Renal pelvis (tissue), 12 donors: ENCODE data around the gene PCARE. TPM values are rescaled to one million over a fixed set of nuclear protein-coding genes. Genes with fewer than 3 reads are reported as not detected.
"Not testable (repeated sequence)": the region's sequence is repeated elsewhere in the genome, so short reads cannot be mapped to it uniquely, and the experiment has no call there.

Experiments used
- DNase-seq: peaks from one replicate; pipeline ENCODE4 v3.0.0-alpha.2; 2013
- long read RNA-seq, 16 experiments: transcript quantifications; one replicate each; lab custom pipeline, GENCODE V29; 2026
- polyA plus RNA-seq, 3 donors: library from polyadenylated mRNA; unstranded; fragments of 120-200 nt; gene quantifications; one replicate each; pipeline ENCODE4 v1.2.1, GENCODE V29; 2013; ENCODE audit not compliant: insufficient read length in 3 of 3

The PCARE gene
- under 1 TPM; 0.30 to 0.46 (median 0.32) TPM for polyA plus RNA-seq
- long read RNA-seq, donor 1, result 0 reads
- long read RNA-seq, donor 2, result 0 reads
- long read RNA-seq, donor 3, result 0 reads
- long read RNA-seq, donor 4, result 0 reads
- long read RNA-seq, donor 5, result 0 reads
- long read RNA-seq, donor 6, result 0 reads
- long read RNA-seq, donor 7, result 0 reads
- long read RNA-seq, donor 8, result 0 reads
- long read RNA-seq, donor 9, result 0 reads
- long read RNA-seq, donor 10, result 0 reads
- long read RNA-seq, donor 11, result 0 reads
- long read RNA-seq, donor 12, result 0 reads
- long read RNA-seq, donor 13, result 0 reads
- long read RNA-seq, donor 14, result 0 reads
- long read RNA-seq, donor 15, result 0 reads
- long read RNA-seq, donor 16, result 0 reads

GRCh38 chr2:29074411-29074810 is at the start of gene PCARE:
Gene PCARE (minus strand): TSS chr2:29074523. CDS start chr2:29074261, 262 bp downstream.
- no peak for DNase-seq

DNA sequence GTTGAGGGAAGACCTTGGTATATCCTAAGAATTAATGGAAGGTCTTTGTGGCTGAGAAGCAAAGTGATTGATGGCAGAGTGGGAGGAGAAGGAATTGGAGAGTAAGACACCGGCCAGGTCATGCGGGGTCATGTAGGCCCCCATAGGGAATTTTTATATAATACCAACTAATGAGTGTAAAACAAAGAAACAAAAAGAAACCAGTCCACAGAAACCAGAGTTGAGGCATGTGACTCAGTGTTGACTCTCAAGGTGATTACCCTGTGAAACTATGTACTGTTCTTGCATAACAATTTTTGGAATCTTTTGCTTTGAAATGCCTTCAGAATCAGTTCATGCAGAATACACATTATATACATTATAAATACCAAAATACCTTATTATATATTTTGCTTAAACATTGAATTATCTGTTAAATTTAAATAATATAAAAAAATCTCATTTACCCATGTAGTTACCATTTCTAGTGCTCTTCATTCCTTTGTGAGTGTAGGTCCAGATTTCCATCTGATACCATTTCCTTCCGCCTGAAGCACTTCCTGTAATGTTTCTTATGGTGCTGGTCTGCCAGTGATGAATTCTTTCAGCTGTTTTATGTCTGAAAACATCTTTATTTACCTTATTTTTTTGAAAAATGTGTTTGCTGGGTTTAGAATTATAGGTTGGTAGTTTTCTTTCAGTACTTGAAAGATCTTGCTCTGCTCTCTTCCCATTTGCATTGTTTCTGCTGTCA is 49.5 kb upstream of the PCARE start:
- no peak for DNase-seq

- DNase-seq, result no peak
Measured at GRCh38 chr2:29120846-29121245, 46.5 kb upstream of the PCARE start.

DNA sequence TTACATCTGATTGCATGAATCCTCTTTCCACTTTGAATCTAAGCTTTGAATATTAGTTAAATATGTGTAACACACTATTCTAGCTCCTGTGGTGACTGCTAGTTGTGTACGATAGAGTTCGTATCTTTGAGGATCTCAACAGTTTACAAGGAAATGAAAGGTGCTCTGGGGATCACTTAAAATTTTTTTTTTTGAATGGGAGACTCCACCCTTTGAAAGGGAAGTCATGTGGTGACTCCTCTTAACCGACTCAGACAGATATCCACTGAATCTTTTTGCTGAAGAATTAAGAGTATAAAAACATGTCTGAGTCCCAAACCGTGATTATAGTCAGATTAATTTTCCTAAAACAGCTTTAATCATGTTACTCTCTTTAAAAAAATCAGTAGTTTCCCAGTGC is 44.9 kb upstream of the PCARE start:
- DNase-seq, result no peak

DNA sequence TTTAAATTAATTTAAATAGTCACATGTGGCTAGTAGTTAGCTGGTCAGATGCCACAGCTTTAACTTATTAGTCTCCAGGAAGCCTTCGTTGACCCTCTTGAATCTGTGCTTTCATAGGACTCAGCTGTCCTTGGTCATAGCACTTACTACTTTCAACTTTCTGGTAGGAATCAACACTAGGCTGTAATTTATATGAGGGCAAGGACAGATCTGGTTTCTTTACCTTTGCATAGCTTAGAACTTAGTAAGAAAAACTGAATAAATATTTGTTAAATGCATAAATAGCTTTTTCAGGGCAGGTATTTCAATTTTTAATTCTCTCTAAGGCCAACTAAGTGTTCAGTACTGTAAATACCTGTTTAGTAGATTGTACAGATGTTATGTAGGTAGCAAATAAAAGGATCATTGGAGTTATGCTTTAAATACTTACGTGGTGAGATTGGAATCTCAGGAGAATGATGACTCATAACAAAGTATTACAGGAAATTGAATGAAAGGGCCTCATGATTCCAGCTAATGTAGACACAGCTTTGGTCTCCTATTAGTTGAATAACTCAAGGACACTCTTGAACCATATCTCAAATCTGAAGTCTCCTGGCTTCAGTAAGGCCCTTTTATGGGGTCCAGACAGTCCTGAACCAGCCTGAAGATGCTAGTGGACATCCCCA is 43.4 kb upstream of the PCARE start:
- no peak for DNase-seq

DNA sequence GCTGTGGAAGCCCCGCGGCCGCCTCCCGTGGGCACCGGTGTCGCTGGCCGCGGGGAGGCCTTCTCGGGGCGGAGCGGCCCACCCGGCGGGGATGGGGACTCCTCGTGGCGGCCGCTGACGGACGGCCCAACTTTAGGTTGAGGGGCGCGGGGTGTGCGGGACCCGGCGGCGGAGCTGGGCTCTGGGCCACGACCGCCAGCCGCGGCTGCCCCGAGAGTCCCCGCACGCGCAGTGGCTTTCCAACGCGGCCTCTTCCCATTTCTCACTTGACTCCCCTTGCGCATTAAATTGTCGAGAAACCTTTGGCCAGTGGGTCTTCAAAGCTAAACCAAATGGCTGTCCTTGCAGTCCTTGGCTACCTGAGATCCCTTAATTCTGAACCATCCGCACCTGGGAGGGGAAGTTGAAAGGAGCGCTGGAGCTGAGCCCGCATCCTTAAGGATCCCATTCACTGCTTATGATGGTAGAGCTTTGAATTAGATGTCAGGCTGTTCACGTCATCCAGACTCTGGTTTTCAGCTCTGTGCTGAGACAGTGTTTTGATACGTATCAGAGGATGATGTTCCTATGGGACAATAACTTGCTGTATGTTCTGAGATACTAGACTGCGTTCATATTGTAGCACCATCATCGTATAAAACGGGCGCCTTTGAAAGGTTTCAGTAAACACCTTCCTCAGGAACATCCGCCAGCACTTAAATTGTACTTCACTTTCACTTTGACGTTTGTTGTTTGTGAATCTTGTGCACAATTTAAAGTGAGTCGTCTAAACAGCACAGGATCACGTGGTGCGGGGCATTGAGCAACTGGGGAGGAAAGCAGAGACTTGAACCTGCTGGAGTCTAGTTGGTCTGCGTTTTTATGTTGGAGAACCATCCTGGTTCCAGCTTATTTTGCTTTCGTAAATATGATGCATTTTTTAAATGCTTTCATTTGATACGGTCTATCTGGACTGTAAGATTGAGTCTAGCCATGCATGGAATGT is 41.8 kb upstream of the PCARE start:
- DNase-seq, result no peak

DNA sequence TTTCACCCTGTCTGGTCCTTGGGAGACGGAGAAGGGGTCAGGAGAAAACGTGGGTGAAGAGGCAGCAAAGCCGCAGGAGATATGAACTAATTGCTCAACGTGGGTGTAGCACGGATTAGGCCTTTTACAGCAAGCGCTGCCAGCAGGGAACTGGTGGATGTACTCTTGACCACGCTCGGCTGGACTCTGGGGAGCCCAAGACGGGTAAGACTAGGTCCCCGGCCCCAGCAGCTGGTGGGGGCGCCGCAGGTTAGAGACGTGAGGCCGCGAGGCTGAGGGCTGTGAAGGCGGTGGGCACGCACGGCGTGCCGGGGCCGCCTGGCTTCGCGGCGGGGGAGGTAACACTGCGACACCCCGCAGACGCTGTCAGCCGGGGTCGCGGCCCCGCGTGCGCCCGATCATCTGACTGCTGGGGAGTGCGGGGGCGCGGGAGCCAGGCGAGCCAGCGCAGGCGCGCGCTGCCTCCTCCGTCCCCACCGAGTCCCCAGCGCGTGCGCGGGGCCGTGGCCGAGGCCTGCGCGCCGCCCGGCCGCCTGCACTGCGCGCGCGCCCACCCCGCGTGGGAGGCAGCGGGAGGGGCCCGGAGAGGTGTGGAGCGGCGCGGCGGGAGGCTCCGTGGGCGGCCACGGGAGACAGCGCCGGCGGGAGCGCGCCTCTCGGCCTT is 40.8 kb upstream of the PCARE start, which contains the start of gene CLIP4:
Gene CLIP4 (plus strand): TSS at position 470 of the 664 bp plus-strand sequence. CDS start 5,974 bp downstream, outside the sequence.
- DNase-seq, result no peak

DNA sequence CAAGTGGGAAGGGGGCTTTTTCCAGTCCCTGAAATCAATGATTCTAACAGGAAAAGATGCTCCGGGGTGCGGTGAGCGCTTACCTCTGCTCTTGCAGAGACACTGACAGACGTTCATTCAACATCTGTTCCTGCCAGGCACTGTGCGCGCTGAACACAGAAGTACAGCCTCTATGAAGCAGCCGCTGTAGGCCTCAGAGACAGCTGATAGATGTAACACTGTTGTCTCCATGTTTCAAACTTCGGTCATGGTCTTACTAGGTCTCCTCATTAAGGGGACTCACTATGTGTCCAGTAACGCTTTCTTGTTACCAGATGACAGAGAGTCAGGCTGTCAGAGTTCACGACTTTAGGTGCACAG is 40.2 kb upstream of the PCARE start:
- no peak for DNase-seq

GRCh38 chr2:29113891-29114321 is 39.6 kb upstream of the PCARE start:
- no peak for DNase-seq

DNA sequence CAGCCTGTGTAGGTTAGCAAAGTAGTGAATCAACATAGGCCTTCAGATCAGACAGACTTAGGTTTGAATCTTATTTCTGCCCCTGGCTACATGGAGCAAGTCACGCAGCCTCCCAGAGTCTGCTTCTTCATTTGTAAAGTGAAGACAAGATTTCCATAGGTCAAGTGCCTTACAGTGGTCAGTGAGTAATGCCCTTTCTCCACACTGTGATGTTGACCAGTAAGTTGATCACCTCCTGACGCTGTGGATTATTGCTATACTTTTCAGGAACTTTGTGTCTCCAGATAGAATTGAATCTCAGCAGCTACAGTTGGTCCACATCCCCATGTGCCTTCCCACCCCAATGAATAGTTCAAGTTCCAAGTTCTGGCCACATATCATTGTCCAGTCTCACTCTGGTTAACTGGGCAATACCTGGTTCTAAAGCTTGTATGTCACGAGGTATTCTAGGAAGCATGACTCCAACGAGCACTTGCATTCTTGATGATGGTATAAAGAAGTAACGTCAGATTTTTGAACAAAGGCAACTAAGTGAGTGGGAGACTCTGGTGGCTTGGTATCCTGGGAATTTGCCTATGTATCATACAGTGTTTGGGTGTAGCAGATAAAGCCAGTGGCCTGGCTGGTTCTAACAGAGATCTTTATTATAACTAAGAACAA is 38.8 kb upstream of the PCARE start:
- DNase-seq, result no peak

GRCh38 chr2:29112379-29112778 is 38.1 kb upstream of the PCARE start:
- no peak for DNase-seq

DNA sequence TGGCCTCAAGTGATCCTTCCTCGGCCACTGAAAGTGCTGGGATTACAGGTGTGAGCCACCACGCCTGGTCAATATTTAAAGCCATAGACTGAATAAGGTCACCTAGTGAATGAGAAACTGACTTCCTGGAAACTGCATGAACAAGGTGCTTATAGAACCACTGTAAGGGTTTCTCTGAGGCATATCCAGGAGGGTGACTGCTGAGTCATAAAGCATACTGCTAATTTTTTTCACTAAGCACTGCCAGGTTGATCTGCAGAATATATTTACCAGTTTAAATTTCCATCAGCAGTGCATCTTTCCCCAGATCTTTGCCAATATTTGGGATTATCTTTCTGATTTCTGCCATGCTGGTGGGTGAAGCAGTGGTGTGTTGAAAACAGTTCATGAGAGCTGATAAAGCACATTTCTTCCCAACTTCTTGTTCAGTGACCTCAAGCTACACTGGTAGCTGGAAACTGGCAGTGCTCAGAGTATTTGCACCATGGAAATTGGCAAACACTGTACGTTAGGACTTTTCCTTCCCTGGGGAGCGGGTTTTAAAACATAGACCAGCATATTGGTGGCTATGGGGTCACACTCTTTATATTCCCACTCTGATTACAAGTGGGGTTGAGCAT is 36.7 kb upstream of the PCARE start:
- no peak for DNase-seq

DNA sequence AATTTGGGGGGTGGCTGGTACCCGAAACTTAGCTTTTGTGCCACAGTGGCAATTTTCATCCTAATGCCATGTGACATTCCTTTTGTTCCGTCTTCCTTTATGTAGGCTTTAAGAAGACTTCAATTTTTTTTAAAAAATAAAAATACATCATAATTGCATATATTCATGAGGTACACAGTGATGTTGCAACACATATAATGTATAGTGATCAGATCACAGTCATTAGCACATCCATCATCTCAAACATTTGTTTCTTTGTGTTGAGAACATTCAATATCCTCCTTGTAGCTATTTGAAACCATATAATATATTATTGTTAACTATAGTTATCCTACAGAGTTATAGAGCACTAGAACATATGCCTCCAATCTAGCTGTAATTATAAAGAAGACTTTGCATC is 34.9 kb upstream of the PCARE start:
- no peak for DNase-seq

DNA sequence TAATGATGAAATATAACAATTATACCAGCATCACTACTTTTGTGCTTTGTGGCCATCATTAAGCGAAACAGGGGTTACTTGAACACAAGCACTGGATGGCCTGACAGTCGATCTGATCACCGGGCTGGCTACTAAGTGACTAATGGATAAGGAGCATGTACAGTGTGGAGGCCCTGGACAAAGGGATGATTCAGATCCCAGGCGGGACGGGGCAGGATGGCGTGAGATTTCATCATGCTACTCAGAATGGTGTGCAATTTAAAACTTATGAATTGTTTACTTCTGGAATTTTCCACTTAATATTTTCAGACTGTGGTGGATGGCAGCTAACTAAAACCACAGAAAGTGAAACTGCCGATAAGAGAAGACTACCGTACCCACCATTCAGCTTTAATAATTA is 33.9 kb upstream of the PCARE start:
- DNase-seq, result no peak

GRCh38 chr2:29107547-29107946 is 33.2 kb upstream of the PCARE start:
- DNase-seq, result not testable (repeated sequence)

- DNase-seq, result no peak
Measured at GRCh38 chr2:29106980-29107388, 32.7 kb upstream of the PCARE start.

GRCh38 chr2:29106256-29106655 is 31.9 kb upstream of the PCARE start:
- DNase-seq, result no peak

DNA sequence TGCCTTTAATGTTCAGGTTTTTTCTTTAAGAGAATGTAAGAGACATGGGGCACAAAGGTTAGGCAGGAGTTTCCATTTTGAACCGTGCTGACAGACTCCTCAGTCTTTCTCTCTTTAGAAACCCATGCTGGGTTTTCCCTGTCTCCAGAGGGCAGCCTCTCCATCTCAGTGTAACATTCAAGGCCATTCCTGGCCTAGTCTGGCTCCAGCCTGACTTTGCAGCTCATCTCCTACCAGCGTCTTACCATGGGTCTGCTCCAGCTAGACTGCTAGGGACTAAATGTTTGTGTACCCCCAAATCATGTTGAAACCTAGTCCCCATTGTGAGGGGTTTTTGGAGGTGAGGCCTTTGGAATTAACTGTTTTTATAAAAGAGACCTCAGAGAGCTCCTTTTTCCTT is 31.1 kb upstream of the PCARE start:
- no peak for DNase-seq

GRCh38 chr2:29104688-29105087 is 30.4 kb upstream of the PCARE start:
- DNase-seq, result no peak

DNA sequence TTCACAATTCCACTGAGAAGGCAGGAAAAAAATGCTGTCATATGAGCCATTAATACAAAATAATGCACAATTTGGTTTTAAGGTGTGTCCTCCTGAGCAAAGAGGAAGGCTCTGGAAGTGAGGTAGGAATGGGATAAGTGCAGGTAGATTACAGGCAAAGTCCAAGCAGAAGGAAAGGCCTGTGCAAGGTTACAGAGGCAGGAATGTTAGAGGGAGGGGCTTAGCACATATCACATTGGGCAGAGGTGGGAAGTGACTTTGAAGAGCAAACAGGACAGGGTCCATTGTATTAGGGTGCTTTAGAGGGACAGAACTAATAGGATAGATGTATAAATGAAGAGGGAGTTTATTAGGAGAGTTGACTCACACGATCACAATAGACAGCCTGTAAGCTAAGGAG is 26.2 kb upstream of the PCARE start:
- no peak for DNase-seq
